Testis (tissue), 5 donors: ENCODE measurements around the gene LLGL2. TPM values are rescaled to one million over a fixed set of nuclear protein-coding genes. Genes with fewer than 3 reads are reported as not detected.
A peak's percentile ranks its signal among the peaks of the same experiment; 100 is the strongest.

Source experiments
- DNase-seq: peaks from one replicate; pipeline ENCODE4 v3.0.0-alpha.2; 2019
- H3K27ac ChIP-seq, 2 donors: fragments of 200-600 bp; sonication (generic); one replicate each; pipeline ENCODE4 v1.5.1; 2019
- H3K27me3 ChIP-seq: fragments of 200-600 bp; sonication (generic); one replicate; pipeline ENCODE4 v1.5.1; 2019
- H3K36me3 ChIP-seq: fragments of 200-600 bp; sonication (generic); one replicate; pipeline ENCODE4 v1.5.1; 2017; ENCODE audit warnings: low read depth; ENCODE audit errors: missing control alignments
- H3K4me1 ChIP-seq: fragments of 200-600 bp; sonication (generic); one replicate; pipeline ENCODE4 v1.5.1; 2019
- H3K4me3 ChIP-seq, 2 donors: fragments of 200-600 bp; sonication (generic); one replicate each; pipeline ENCODE4 v1.5.1; 2017 to 2019
- H3K9me3 ChIP-seq: fragments of 200-600 bp; sonication (generic); one replicate; pipeline ENCODE4 v1.5.1; 2017
- POLR2A ChIP-seq: fragments of 450-650 bp; IDR thresholded peaks from one replicate; pipeline ENCODE4 v1.6.1; 2017; ENCODE audit warnings: antibody characterized with exemption, mild to moderate bottlenecking, moderate library complexity
- WGBS, 2 donors: methylation state at CpG; one replicate each; pipeline ENCODE4 v1.1.5; 2018; 5-methylcytosine and 5-hydroxymethylcytosine counted together
- intact Hi-C: fragments of 100-400 bp; cut with DNase I; formaldehyde crosslinking; loops from one replicate; pipeline ENCODE4 v1.15.1; 2023; ENCODE audit warnings: low total_unique reads
- long read RNA-seq, 2 donors: transcript quantifications; one replicate each; lab custom pipeline, GENCODE V29; 2026
- polyA plus RNA-seq: library from polyadenylated mRNA; stranded (reverse); fragments of 350-450 nt; fragmentation: Illumina TruSeq; extraction: RNeasy Lipid Tissue Mini Kit (QIAGEN cat#74804); gene quantifications from one replicate; pipeline ENCODE4 v1.2.3, GENCODE V29; 2014; ENCODE audit warnings: low read depth, low replicate concordance; ENCODE audit not compliant: insufficient read depth
- total RNA-seq, 2 donors: library from RNA; depleted of rRNA; stranded (reverse); fragments of >200 nt; gene quantifications; one replicate each; pipeline ENCODE4 v1.2.3, GENCODE V29; 2016
- TF ChIP-seq, protein P1 (sequence below), 3 experiments: fragments of 450-650 bp in 2 of 3; fragments of 200-600 bp in 1 of 3; sonication (generic) in 1 of 3; IDR thresholded peaks; one replicate each; pipeline ENCODE4 v1.5.1; 2016 to 2019; ENCODE audit warnings: antibody characterized with exemption in 3 of 3, mild to moderate bottlenecking in 2 of 3, moderate library complexity in 1 of 3

Gene LLGL2, protein sequence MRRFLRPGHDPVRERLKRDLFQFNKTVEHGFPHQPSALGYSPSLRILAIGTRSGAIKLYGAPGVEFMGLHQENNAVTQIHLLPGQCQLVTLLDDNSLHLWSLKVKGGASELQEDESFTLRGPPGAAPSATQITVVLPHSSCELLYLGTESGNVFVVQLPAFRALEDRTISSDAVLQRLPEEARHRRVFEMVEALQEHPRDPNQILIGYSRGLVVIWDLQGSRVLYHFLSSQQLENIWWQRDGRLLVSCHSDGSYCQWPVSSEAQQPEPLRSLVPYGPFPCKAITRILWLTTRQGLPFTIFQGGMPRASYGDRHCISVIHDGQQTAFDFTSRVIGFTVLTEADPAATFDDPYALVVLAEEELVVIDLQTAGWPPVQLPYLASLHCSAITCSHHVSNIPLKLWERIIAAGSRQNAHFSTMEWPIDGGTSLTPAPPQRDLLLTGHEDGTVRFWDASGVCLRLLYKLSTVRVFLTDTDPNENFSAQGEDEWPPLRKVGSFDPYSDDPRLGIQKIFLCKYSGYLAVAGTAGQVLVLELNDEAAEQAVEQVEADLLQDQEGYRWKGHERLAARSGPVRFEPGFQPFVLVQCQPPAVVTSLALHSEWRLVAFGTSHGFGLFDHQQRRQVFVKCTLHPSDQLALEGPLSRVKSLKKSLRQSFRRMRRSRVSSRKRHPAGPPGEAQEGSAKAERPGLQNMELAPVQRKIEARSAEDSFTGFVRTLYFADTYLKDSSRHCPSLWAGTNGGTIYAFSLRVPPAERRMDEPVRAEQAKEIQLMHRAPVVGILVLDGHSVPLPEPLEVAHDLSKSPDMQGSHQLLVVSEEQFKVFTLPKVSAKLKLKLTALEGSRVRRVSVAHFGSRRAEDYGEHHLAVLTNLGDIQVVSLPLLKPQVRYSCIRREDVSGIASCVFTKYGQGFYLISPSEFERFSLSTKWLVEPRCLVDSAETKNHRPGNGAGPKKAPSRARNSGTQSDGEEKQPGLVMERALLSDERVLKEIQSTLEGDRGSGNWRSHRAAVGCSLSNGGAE
- total RNA-seq (10 to 100 TPM; 20.6 to 34.3 TPM), polyA plus RNA-seq (22.9 TPM)
- long read RNA-seq, donor 1, partial matches to known transcripts = 0 of 2 reads
- long read RNA-seq, donor 1, other reads (novel, unspliced or antisense) = 0 of 2 reads
- long read RNA-seq, donor 2, partial matches to known transcripts = 0 of 2 reads
- long read RNA-seq, donor 2, other reads (novel, unspliced or antisense) = 0 of 2 reads

DNA sequence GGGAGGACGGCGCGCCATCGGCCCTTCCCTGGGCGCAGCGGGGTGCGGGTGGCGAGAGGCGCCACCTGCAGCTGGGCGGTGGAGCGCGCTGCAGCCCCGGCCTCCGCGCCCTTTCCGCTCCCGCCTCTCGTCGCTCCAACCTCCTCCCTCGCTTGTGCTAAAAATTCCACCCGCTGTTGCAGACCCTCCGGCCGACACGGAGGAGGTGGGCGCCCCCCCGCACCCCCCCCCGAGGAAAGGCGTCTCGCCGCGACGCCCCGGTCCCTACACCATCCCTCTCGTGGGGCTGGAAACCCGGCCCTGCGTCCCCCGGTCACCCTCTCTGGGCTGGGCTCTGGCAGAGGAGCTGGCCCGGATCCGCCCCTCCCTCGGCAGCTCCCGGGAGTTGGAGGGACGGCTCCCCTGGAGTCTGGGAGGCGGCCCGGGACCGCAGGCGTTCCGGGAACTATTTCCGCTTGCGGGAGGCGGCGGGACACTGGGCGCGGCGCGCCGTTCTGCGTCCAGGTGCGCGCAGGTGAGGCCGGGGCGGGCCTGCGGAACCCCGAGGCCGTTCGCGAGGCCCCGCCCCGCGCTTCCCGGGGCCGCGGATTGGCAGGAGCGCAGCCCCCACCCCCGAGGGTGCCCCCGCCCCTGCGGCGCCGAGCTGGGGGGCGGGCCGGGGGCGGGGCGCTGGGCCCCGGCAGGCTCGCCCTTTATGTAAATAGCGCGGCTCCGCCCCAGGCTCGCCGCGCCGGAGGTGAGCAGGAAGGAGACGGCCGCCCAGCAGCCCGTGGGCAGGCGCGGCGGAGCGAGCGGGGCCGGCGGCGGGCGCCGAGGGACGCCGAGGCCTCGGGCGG is at the start of gene LLGL2:
LLGL2 (plus strand) TSS at position 728 of the 836 bp plus-strand sequence. CDS start 17,730 bp downstream, outside the sequence.
- DNase-seq = peak; percentile 82
- peaks cover 8% of the 10 kb centered on the region for H3K4me1 ChIP-seq
- no peaks in the 10 kb centered on the region for H3K9me3 ChIP-seq
- TF ChIP-seq POLR2A = no peak
- TF ChIP-seq, protein P1, sequence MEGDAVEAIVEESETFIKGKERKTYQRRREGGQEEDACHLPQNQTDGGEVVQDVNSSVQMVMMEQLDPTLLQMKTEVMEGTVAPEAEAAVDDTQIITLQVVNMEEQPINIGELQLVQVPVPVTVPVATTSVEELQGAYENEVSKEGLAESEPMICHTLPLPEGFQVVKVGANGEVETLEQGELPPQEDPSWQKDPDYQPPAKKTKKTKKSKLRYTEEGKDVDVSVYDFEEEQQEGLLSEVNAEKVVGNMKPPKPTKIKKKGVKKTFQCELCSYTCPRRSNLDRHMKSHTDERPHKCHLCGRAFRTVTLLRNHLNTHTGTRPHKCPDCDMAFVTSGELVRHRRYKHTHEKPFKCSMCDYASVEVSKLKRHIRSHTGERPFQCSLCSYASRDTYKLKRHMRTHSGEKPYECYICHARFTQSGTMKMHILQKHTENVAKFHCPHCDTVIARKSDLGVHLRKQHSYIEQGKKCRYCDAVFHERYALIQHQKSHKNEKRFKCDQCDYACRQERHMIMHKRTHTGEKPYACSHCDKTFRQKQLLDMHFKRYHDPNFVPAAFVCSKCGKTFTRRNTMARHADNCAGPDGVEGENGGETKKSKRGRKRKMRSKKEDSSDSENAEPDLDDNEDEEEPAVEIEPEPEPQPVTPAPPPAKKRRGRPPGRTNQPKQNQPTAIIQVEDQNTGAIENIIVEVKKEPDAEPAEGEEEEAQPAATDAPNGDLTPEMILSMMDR (IDR thresholded peaks at IDR 0.05) = peak in 1 of 3 experiments; percentile 30
- intact Hi-C loops = no loop called here
- WGBS, 2 donors = 1 to 3% methylated on average over 22 to 47 of the region's 108 CpGs
- H3K4me3 ChIP-seq = peak within 1 kb of the TSS; percentile 62 to 78
- H3K27ac ChIP-seq = peak within 1 kb of the TSS; percentile 63 to 69
- H3K36me3 ChIP-seq = no peaks in the 10 kb centered on the region
- H3K27me3 ChIP-seq = no peaks in the 10 kb centered on the region

DNA sequence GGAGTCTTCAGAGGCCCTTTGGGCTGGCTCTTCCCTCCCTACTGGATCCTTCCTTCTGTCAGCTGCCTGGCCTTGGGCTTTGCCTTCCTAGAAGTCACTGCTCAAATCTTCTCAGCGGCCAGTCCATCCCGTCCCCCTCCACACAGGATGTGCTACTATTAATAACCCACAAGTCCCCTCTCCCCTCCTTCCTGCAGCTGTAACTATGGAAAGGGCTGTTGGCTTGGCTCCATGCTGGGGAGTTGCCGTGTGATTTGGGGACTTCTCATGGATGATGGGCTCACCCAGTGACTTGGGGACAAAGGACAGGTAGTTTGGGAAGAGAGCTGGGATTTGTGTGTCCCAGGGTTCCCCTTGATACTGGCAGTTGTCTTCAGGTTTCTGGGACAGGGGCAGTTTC is 49.6 kb upstream of the LLGL2 start:
- TF ChIP-seq, protein P1 (IDR thresholded peaks at IDR 0.05) = no peak
- no peak for TF ChIP-seq POLR2A
- Histone ChIP-seq H3K36me3 (no peaks in the 10 kb centered on the region), H3K27me3 (no peaks in the 10 kb centered on the region), H3K4me3 (no peak overlapping the region), H3K27ac (peak overlapping the region; percentile 50 to 76), H3K4me1 (peaks cover 45% of the 10 kb centered on the region), H3K9me3 (no peaks in the 10 kb centered on the region)
- intact Hi-C loops = no loop called here
- peak; percentile 56 for DNase-seq
- WGBS, 2 donors = 25 to 39% methylated on average over 3 of the region's 3 CpGs

DNA sequence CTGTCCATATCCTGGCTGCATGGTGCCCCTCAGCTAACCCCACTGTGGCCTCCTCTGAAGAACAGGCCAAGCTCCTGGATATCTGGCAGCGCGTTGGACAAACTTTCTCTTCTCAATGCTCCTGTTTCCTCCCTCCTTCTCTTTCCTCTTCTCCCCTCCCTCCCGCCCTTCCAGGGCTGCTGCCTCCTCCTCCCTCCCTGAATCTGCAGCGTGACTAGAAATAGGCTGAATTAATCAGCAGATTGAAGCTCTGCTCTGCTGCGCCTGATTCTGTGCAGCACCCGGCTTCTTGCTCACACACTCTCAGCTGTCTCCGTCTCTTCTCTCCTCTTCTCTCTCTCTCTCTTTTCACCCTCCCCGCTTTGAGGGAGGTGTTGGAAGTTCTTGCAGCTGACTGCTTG is 49.2 kb upstream of the LLGL2 start:
- Histone ChIP-seq H3K9me3 (no peaks in the 10 kb centered on the region), H3K4me1 (peaks cover 45% of the 10 kb centered on the region), H3K4me3 (no peak overlapping the region), H3K27me3 (no peaks in the 10 kb centered on the region), H3K27ac (peak overlapping the region; percentile 50 to 76), H3K36me3 (no peaks in the 10 kb centered on the region)
- intact Hi-C loops = no loop called here
- TF ChIP-seq, protein P1 (IDR thresholded peaks at IDR 0.05) = no peak
- TF ChIP-seq POLR2A = no peak
- WGBS, 2 donors = 28 to 30% methylated on average over 8 of the region's 8 CpGs
- peak; percentile 68 for DNase-seq
